ENCODE results near the gene SHC3. TPM values are rescaled to one million over a fixed set of nuclear protein-coding genes. Genes with fewer than 3 reads are reported as not detected.

The SHC3 gene
- total RNA-seq, 1 donor from 2014 or later, result 1.1 TPM

DNA sequence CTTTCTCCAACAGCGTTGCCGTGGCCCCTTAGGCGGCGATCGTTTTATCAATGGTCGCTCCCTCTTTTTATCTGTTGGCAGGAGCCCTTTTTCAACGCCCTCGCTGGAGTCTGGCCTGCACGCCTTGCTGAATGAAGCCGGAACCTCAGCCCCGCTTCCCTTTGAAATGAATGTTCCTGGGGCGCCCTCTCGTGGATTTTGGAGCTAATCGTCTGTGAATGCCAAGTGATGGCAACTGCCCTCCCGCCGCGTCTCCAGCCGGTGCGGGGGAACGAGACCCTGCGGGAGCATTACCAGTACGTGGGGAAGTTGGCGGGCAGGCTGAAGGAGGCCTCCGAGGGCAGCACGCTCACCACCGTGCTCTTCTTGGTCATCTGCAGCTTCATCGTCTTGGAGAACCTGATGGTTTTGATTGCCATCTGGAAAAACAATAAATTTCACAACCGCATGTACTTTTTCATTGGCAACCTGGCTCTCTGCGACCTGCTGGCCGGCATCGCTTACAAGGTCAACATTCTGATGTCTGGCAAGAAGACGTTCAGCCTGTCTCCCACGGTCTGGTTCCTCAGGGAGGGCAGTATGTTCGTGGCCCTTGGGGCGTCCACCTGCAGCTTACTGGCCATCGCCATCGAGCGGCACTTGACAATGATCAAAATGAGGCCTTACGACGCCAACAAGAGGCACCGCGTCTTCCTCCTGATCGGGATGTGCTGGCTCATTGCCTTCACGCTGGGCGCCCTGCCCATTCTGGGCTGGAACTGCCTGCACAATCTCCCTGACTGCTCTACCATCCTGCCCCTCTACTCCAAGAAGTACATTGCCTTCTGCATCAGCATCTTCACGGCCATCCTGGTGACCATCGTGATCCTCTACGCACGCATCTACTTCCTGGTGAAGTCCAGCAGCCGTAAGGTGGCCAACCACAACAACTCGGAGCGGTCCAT, 177.4 kb downstream of the SHC3 start:
- peak; percentile 55 for DNase-seq (ENCODE audit: low read depth)

- DNase-seq (ENCODE audit: low read depth), result no peak
Measured at GRCh38 chr9:89000371-89000781, 178.2 kb downstream of the SHC3 start.

DNA sequence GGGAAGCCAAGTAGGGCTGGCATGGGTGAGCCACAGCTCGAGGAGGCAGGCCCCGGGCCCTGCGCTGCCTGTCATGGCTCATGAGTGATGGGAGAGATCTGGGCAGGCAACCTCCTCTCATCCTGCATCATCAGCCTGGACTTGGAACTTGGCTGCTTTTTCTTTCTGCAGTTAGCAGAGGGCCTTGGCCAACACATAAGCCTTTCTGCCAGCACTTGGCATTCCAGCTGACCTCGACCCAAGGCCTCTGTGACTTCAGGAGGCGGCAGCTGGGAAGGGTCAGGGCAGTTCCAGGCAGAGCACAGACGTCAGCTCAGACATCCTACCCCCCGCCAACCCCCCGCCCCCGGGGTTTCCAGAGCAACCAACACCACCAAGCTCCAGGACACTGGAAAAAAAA, 179.7 kb downstream of the SHC3 start:
- peak; percentile 66 for DNase-seq (ENCODE audit: low read depth)

GRCh38 chr9:88998503-88998902, 180.1 kb downstream of the SHC3 start:
- DNase-seq (ENCODE audit: low read depth), result peak; percentile 73

- no peak for DNase-seq (ENCODE audit: low read depth)
Measured at GRCh38 chr9:88997646-88998045, 181.0 kb downstream of the SHC3 start.

GRCh38 chr9:88996921-88997235, 181.7 kb downstream of the SHC3 start:
- no peak for DNase-seq (ENCODE audit: low read depth)

DNA sequence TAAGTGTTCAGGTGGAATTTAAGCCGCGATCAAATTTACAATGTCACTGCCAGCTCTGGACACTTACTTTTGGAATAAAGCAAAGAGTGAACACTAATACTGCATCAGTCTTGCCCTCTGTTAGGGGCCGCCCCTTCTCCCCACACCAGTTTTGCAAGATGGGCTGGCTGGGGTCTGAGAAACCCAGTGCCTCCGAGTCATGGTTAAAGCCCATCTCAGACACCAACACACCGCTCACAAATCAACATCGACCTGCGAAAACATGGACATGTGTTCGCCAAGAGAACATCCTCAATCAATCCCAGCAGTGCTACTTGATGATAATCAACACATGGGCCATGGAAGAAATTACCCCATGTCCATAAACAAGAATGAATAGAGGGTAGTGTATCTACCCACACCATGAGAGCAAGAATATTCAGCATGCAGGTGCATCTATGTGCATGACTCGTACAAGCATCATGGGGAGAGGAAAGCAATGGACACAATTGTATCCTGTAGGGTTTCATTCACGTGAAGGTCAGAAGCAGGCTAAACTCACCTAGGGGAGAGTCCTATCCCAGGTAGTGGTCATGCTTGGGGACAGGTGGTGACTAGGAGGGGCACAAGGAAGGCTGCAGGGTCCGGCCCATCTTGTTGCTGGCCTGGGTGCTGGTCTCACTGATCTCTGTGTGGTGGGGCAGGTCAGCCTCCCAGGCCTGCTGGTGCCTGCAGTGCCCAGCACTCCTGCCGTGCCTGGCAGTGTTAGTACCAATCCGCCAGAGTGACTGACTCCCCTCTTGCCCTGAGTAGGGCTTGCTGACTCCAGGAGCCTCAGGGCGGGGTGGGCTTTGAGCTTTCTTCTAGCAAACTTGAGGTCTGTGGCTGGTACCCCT, 182.3 kb downstream of the SHC3 start:
- no peak for DNase-seq (ENCODE audit: low read depth)

- DNase-seq (ENCODE audit: low read depth), result no peak
Measured at GRCh38 chr9:88995627-88996026, 183.0 kb downstream of the SHC3 start.

- no peak for DNase-seq (ENCODE audit: low read depth)
Measured at GRCh38 chr9:88995200-88995577, 183.4 kb downstream of the SHC3 start.

DNA sequence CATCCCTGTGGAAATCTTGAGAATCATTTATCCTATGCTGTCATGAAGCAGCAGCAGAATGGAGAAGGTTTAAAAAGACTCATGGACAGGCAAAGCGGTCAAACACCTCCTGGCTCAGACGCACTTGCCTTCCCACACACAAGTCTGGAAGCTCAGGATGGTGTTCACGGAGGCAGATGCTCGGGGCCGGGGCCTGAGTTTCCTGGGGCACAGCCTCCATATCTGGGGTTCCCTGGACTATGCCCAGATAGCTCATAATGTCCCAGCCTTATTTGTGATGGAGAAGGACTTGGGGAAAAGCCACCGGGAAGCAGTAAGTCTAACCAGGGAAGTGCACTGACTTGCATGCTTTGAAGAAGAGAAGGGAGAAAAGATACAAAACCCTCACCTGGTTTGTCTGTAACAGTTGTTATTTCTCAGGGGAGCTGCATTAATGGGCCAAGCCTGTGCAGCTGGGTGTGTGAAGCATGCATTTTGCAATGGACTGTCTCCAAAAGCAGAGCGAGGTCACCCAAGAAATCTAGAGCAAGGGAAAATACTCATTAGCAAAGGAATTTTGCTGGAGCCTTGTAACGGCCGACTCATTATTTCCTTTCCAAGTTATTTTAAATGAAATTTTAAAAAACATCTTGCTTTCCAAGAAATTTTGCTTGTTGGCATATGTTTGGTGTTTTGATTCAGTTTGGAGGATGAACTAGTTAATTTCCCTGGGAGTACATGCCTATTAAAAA, 184.0 kb downstream of the SHC3 start:
- no peak for DNase-seq (ENCODE audit: low read depth)

DNA sequence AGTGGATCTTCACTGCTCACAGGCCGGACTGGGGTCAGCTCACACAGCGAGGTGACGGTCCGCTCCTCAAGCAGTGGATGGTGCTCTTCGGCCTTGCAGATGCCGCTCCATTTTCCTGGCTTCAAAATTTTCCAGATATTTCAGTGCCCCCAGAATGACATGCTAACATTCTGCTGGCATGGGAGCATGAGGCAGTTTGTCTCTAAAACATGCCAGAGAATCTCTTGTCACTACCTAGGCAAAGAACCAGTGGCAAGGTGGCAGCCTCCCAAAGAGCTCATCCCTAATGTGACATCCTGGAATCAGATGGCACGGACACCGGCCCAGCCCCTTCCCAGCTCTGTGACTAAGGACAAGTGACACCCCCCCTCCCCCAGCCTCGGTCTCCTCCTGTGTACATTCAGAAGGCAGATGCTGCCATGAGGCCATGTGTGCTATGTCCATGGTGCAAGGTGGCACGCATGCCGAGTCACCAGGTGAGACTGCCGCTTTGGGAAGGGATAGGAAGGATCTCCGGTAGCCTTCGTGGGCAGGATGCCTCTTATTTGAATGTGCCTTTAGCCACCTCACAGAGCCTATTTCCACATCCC, 184.7 kb downstream of the SHC3 start:
- DNase-seq (ENCODE audit: low read depth), result no peak

DNA sequence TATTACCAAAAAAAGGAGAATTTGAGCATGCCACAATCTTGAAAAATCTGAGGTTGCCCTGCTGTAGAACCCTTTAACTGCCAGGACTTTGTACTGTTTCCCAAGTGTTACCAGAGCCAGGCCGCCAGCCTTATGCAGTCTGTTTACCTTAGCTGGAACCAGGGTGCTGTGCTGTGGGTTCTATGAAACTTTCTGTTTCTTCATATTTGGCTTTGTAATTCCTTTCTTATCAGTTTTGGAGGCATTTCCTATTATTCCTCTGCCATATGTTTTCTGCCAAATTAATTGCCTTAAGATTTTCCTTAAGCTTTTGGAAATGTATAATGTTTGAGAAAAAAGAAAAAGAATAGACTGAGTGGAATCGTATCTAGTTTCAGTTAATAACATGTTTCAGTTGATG, 185.3 kb downstream of the SHC3 start:
- no peak for DNase-seq (ENCODE audit: low read depth)

GRCh38 chr9:88992556-88992955, 186.1 kb downstream of the SHC3 start:
- no peak for DNase-seq (ENCODE audit: low read depth)

DNA sequence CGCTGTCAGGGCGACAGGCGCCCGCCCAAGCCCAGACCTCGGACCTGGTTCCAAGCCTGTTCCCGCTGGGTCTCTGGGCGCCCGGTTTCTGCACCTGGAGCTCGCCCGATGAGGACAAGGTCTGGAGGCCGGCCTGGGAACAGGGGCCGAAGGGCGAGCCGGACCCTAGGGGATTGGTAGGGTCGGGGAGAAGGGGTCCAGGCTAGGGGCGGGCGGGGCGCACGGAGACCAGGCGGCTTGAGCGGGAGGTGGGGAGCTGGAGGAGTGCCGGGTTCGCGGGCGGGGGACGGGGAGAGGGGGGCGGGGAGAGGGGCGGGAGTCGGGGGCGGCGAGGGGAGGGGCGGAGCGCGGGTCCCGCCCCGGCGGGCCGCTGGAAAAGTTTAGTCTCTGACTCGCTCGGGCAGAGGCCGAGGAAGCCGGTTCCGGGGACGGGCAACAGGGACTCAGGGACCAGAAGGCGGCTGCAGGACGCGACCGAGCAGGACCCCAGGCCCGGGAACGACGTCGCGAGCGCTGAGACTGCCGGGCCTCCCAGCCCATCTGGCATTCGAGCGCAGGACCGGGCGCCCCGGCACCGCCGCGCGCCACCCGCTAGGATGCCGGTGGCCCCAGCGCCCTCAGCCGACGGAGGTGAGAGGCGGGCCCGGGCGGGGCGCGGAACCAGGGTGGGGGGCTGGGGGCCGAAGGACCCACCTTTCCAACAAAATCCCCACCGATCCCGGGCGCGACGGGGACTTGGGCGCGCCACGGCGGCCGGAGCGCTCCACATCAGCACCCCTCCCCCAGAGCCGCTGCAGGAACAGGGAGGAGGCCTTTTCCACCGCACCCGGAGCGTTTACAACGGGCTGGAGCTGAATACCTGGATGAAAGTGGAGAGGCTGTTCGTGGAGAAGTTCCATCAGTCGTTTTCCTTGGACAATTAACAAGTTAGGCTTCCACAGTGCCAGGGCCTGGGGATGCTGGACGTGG, 187.3 kb downstream of the SHC3 start, which contains the start of gene S1PR3:
Gene S1PR3, plus strand, starts transcription at position 403 of the 969 bp plus-strand sequence. CDS start 9,733 bp downstream, outside the sequence.
- DNase-seq (ENCODE audit: low read depth), result no peak

DNA sequence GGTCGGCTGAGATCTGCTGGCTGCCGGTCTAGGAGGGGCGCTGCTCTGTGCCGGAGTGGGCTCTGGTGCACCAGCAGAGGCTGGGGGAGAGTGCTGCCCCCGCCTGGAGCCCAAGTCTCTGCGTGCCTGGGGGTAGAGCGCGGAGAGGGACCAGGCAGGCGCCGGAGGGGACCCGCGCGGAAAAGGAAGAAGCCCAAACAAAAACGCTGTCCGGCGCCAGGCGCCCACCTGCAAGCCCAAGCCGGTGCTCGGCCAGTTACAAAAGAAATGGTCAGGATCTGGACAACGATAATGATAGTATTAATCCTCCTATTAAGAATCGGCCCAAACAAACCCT, 187.9 kb downstream of the SHC3 start:
- DNase-seq (ENCODE audit: low read depth), result no peak

DNA sequence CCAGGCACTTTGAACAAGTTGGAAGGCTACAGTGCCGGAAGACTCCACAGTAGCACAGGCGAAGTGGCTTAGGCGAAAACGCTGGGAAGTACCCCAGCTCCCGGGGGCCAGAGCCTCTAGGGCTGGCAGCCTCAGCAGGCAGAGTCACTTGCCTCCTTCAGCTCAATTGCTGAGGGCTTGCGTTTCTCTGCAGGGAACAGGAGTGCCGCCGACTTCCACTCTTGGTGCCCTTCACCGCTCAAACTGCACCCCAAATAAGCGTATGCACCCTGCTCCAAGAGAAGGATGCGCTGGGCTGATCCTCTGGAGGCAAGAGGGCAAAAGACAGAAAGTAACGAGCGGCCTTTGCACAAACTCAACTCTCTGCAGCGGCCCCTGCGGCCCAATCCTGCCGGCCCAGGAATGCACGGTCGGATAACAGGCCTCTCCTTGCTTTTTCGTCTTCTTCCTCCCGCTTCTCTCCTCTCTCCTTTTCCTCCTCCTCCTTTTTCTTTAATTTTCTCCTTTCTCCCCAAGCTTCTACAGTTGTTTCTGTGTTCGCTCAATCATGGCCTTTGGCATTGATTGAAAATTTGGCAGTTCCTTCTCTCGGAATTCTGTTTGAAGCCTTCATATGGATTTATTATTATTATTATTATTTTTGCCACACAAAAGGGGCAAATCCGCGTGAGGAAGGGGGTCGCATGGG, 188.4 kb downstream of the SHC3 start:
- no peak for DNase-seq (ENCODE audit: low read depth)

DNA sequence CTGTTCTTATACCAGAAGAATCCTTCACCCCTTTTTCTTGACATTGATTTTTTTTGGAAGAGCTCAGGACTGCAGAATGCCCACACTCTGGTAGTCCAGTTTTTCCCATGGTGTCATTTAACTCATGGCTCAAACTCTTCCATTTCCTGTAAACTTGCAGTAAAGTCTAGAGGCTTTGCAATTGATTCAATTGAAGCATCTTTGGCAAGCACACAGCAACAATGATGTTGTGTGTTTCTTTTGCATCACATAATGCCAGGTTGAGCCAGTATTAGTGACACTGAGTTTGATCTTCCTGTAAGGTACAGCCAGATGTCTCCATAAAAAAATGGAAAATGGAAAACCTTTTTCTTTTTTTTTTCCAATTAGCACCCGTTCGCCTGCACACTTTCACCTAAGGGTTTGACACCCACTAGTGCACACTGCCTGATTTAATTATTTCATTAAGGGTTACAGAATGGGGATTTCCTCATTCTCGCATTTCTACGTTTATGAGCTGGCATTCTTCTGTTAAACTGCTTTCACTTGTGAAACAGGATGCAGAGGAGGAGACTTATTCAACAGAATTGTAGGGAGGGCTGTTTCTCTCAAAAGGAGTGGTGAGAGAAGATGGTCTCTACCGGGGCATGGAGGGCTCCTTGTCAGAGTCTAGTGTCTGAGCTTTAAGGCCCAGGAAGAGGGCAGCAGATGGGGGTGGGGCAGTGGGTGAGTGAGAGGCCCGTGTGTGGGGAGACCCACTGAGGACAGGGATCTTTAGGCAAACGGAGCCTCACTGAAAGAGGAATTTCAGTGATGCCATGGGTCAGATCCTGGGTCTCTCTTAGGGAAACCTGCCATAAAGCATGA, 189.6 kb downstream of the SHC3 start:
- peak; percentile 92 for DNase-seq (ENCODE audit: low read depth)

DNA sequence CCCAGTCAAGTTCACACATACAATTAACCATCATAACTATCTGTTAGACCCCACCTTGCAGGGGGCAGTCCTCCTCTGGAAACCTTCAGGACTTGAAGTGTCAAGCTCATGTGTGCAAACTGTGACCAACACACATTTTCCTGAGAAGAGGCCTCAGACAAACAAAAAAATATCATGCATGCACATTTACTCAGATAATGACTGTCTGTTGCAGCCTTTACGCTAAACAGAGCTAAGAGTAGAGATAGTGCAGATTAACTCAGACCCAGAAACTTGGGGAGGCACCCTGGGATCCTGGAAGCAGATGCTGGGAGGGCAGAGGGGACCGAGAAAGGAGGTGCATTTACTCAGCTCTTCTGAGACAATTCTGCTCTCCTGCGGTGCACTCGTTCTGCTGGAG, 191.0 kb downstream of the SHC3 start:
- DNase-seq (ENCODE audit: low read depth), result no peak

DNA sequence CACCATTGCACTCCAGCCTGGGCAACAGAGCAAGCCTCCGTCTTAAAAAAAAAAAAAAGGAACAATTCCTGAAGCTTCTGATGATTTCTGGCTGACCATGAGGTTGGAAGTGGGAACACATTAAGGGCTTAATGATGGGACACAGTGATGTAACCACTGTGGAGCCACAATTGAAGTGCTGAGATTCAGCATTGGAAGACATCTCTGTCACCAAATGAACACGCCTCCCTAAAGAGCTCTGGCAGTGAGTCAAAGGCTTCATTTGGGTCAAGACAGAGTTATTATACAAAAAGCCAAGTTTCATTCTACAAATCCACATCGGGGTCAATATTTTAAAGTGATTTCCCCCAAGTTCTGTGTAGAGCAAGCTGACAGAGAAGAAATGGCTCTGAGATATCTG, 191.8 kb downstream of the SHC3 start:
- no peak for DNase-seq (ENCODE audit: low read depth)
